HepG2 (cell line): ENCODE results near the gene CLDND2. TPM values are rescaled to one million over a fixed set of nuclear protein-coding genes. Genes with fewer than 3 reads are reported as not detected.

Source experiments
- BORCS8-MEF2B ChIP-seq: sonication (generic); formaldehyde crosslinking; IDR thresholded peaks from 2 replicates; pipeline ENCODE4 v1.8.0; 2022; ENCODE audit warnings: mild to moderate bottlenecking, missing genetic modification reagents
- CCDC6 ChIP-seq: sonication (generic); formaldehyde crosslinking; IDR thresholded peaks from 2 replicates; pipeline ENCODE4 v1.8.1; 2022; ENCODE audit warnings: mild to moderate bottlenecking, missing genetic modification reagents, moderate library complexity
- EP300 ChIP-seq, 3 experiments: sonication (generic) in 1 of 3; formaldehyde crosslinking in 1 of 3; IDR thresholded peaks; 2 replicates each; pipeline versions ENCODE4 v1.5.1 to v1.6.1; 2011 to 2020; ENCODE audit warnings: low read depth in 2 of 3, low read length in 2 of 3, borderline replicate concordance in 1 of 3, improper control_type of control experiment in 1 of 3, mild to moderate bottlenecking in 1 of 3, missing genetic modification reagents in 1 of 3, moderate library complexity in 1 of 3
- ETV6 ChIP-seq: sonication (generic); formaldehyde crosslinking; conservative IDR thresholded peaks from 2 replicates; pipeline ENCODE4 v1.4.0; 2020; ENCODE audit warnings: missing genetic modification reagents
- KMT2B ChIP-seq: IDR thresholded peaks from 2 replicates; pipeline ENCODE4 v1.6.1; 2016; ENCODE audit warnings: missing genetic modification reagents, missing compliant biosample characterization
- POGZ ChIP-seq: sonication (generic); formaldehyde crosslinking; IDR thresholded peaks from 2 replicates; pipeline ENCODE4 v1.4.0; 2020; ENCODE audit warnings: mild to moderate bottlenecking, missing genetic modification reagents
- POLR2A ChIP-seq, 2 experiments: IDR thresholded peaks; 2 replicates each; pipeline ENCODE4 v1.6.1; 2011; ENCODE audit warnings: low read depth in 2 of 2, low read length in 2 of 2, mild to moderate bottlenecking in 1 of 2, moderate library complexity in 1 of 2; ENCODE audit not compliant: insufficient read depth in 1 of 2
- SIN3A ChIP-seq: IDR thresholded peaks from 2 replicates; pipeline ENCODE4 v1.6.1; 2011; ENCODE audit warnings: low read depth, mild to moderate bottlenecking, control low read depth, low read length, borderline replicate concordance
- SNAI1 ChIP-seq: sonication (generic); formaldehyde crosslinking; IDR thresholded peaks from 2 replicates; pipeline ENCODE4 v1.5.0; 2020; ENCODE audit warnings: mild to moderate bottlenecking, missing genetic modification reagents, borderline replicate concordance
- TBL1XR1 ChIP-seq: fragments of 150-350 bp; IDR thresholded peaks from 2 replicates; pipeline ENCODE4 v1.6.1; 2014; ENCODE audit warnings: borderline replicate concordance, low read length; ENCODE audit not compliant: partially characterized antibody
- TCF7L2 ChIP-seq: IDR thresholded peaks from 2 replicates; pipeline ENCODE4 v1.6.1; 2011; ENCODE audit warnings: mild to moderate bottlenecking, low read depth, low read length, moderate library complexity
- ZBTB7A ChIP-seq: sonication (generic); formaldehyde crosslinking; IDR thresholded peaks from 2 replicates; pipeline ENCODE4 v1.8.0; 2022; ENCODE audit warnings: mild to moderate bottlenecking, missing genetic modification reagents
- ZFX ChIP-seq: sonication (generic); formaldehyde crosslinking; IDR thresholded peaks from 2 replicates; pipeline ENCODE4 v1.4.0; 2020; ENCODE audit warnings: mild to moderate bottlenecking, low read depth, missing genetic modification reagents, moderate library complexity
- ZNF282 ChIP-seq: fragments of 450-650 bp; IDR thresholded peaks from 2 replicates; pipeline ENCODE4 v1.6.1; 2018; ENCODE audit not compliant: partially characterized antibody
- ZNF558 ChIP-seq: sonication (generic); formaldehyde crosslinking; IDR thresholded peaks from 2 replicates; pipeline ENCODE4 v1.9.0; 2022; ENCODE audit warnings: mild to moderate bottlenecking, missing genetic modification reagents, borderline replicate concordance
- ZNF570 ChIP-seq: sonication (generic); formaldehyde crosslinking; IDR thresholded peaks from 2 replicates; pipeline ENCODE4 v1.4.0; 2020; ENCODE audit warnings: mild to moderate bottlenecking, missing genetic modification reagents, borderline replicate concordance
- polyA plus RNA-seq, 8 experiments: library from polyadenylated mRNA; depleted of rRNA in 3 of 8; stranded (reverse) in 7 of 8; unstranded in 1 of 8; fragments of >200 nt; fragmentation: Illumina TruSeq in 4 of 8; extraction: Trizol in 4 of 8; gene quantifications; 2 replicates each; pipeline versions ENCODE4 v1.2.1 to v1.2.3, GENCODE V29; 2011 to 2016; ENCODE audit warnings: low read depth in 4 of 8, missing spikeins in 1 of 8, mixed read lengths in 1 of 8; ENCODE audit not compliant: insufficient read depth in 1 of 8
- total RNA-seq, 5 experiments: library from RNA; depleted of rRNA; stranded (reverse); fragments of >200 nt; fragmentation: Illumina TruSeq; extraction: Trizol; gene quantifications; 2 replicates each; pipeline ENCODE4 v1.2.3, GENCODE V29; 2016; ENCODE audit warnings: low read depth in 1 of 5
- TF ChIP-seq, protein P1 (sequence below): sonication (generic); formaldehyde crosslinking; conservative IDR thresholded peaks from 2 replicates; pipeline ENCODE4 v1.8.0; 2022; ENCODE audit warnings: mild to moderate bottlenecking, moderate library complexity, missing genetic modification reagents
- TF ChIP-seq, protein P2 (sequence below): sonication (generic); formaldehyde crosslinking; IDR thresholded peaks from 2 replicates; pipeline ENCODE4 v1.5.1; 2020; ENCODE audit warnings: mild to moderate bottlenecking, missing genetic modification reagents
- TF ChIP-seq, protein P3 (sequence below): sonication (generic); formaldehyde crosslinking; IDR thresholded peaks from 2 replicates; pipeline ENCODE4 v1.4.0; 2020; ENCODE audit warnings: mild to moderate bottlenecking, low read depth, missing genetic modification reagents
- TF ChIP-seq, protein P4 (sequence below): sonication (generic); formaldehyde crosslinking; IDR thresholded peaks from 2 replicates; pipeline ENCODE4 v1.5.0; 2020; ENCODE audit warnings: missing genetic modification reagents

CLDND2 gene
- total and polyA plus RNA-seq, 2 of the 13 experiments (the other 11 are each of a cell fraction or from before 2014, with no cell fraction given) = 0.84 to 1.8 TPM

DNA sequence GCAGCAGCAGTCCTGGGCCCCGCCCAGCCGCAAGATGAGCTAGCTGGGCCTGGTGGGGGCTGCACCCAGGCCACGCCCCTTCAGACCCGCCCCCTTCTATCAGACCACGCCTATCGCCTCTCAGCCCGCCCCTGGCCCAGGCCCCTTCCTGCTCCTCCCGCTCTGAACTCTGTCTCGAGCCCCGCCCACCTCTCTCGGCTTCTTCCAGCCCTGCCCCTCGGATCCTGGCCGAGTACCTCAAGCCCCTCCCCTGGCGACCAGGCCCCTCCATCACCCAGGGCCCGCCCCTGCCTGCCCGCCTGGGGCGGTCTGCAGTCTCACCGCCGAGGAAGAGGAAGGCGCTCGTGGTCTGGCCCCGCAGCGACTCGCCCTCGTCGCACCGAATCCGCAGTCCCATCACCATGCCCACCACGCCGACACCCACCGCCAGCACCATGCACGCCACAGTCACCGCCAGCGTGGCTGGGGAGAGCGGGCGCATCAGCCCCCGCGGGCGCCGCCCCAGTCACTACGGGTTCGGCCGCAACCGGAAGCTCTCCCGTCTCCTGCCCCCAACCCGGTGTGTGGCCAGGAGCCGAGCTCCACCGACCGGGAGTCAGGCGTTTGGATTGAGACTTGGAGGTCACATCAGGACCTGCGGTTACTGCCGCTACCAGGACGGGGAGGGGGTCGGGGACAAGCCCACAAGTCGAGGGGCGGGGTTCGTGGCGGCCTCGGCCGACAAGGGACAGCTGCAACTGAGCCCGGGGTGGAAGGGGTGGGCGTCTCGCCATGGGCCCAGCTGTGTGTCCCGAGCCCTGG is 1.0 kb downstream of the CLDND2 start (continued):
- TF ChIP-seq EP300 (IDR thresholded peaks at IDR 0.05; ENCODE audit: low read depth in 2 of 2, low read length in 2 of 2) (no peak), EP300 (CRISPR knock-in tag; IDR thresholded peaks at IDR 0.05; ENCODE audit: borderline replicate concordance) (peak; percentile 22; the same call in 1 of the 2 replicates), TCF7L2 (no peak), ZNF558 (peak; percentile 97), ZNF282 (no peak), POGZ (CRISPR knock-in tag) (peak; percentile 68; the same call in 1 of the 2 replicates), TBL1XR1 (no peak), CCDC6 (CRISPR knock-in tag) (peak; percentile 49), ZFX (CRISPR knock-in tag) (peak; percentile 87), ZBTB7A (CRISPR knock-in tag) (peak; percentile 85; the same call in 1 of the 2 replicates), ZNF570 (CRISPR knock-in tag) (no peak), POLR2A (IDR thresholded peaks at IDR 0.05; ENCODE audit: insufficient read depth in 1 of 2, low read depth in 2 of 2, low read length in 2 of 2) (peak in 1 of 2 experiments; percentile 82), SIN3A (no peak; the same call in 1 of the 2 replicates), BORCS8-MEF2B (peak; percentile 69; the same call in 1 of the 2 replicates), ETV6 (CRISPR knock-in tag) (no peak), KMT2B (peak; percentile 67; the same call in 1 of the 2 replicates), SNAI1 (CRISPR knock-in tag) (0 out of 2 replicates have a peak, but pooled peaks have one; percentile 46)
- TF ChIP-seq, protein P1, sequence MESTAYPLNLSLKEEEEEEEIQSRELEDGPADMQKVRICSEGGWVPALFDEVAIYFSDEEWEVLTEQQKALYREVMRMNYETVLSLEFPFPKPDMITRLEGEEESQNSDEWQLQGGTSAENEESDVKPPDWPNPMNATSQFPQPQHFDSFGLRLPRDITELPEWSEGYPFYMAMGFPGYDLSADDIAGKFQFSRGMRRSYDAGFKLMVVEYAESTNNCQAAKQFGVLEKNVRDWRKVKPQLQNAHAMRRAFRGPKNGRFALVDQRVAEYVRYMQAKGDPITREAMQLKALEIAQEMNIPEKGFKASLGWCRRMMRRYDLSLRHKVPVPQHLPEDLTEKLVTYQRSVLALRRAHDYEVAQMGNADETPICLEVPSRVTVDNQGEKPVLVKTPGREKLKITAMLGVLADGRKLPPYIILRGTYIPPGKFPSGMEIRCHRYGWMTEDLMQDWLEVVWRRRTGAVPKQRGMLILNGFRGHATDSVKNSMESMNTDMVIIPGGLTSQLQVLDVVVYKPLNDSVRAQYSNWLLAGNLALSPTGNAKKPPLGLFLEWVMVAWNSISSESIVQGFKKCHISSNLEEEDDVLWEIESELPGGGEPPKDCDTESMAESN (CRISPR knock-in tag) = no peak
- TF ChIP-seq, protein P2, sequence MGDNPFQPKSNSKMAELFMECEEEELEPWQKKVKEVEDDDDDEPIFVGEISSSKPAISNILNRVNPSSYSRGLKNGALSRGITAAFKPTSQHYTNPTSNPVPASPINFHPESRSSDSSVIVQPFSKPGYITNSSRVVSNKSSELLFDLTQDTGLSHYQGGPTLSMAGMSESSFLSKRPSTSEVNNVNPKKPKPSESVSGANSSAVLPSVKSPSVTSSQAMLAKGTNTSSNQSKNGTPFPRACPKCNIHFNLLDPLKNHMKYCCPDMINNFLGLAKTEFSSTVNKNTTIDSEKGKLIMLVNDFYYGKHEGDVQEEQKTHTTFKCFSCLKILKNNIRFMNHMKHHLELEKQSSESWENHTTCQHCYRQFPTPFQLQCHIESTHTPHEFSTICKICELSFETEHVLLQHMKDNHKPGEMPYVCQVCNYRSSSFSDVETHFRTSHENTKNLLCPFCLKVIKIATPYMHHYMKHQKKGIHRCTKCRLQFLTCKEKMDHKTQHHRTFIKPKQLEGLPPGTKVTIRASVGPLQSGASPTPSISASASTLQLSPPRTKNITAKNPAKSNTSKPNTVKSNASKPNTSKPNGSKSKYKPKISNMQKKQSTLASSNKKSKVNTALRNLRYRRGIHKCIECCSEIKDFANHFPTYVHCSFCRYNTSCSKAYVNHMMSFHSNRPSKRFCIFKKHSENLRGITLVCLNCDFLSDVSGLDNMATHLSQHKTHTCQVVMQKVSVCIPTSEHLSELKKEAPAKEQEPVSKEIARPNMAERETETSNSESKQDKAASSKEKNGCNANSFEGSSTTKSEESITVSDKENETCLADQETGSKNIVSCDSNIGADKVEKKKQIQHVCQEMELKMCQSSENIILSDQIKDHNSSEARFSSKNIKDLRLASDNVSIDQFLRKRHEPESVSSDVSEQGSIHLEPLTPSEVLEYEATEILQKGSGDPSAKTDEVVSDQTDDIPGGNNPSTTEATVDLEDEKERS = peak; percentile 91
- TF ChIP-seq, protein P3, sequence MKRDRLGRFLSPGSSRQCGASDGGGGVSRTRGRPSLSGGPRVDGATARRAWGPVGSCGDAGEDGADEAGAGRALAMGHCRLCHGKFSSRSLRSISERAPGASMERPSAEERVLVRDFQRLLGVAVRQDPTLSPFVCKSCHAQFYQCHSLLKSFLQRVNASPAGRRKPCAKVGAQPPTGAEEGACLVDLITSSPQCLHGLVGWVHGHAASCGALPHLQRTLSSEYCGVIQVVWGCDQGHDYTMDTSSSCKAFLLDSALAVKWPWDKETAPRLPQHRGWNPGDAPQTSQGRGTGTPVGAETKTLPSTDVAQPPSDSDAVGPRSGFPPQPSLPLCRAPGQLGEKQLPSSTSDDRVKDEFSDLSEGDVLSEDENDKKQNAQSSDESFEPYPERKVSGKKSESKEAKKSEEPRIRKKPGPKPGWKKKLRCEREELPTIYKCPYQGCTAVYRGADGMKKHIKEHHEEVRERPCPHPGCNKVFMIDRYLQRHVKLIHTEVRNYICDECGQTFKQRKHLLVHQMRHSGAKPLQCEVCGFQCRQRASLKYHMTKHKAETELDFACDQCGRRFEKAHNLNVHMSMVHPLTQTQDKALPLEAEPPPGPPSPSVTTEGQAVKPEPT (CRISPR knock-in tag) = 0 out of 2 replicates have a peak, but pooled peaks have one; percentile 30
- TF ChIP-seq, protein P4, sequence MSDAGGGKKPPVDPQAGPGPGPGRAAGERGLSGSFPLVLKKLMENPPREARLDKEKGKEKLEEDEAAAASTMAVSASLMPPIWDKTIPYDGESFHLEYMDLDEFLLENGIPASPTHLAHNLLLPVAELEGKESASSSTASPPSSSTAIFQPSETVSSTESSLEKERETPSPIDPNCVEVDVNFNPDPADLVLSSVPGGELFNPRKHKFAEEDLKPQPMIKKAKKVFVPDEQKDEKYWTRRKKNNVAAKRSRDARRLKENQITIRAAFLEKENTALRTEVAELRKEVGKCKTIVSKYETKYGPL (CRISPR knock-in tag) = no peak
